Transverse colon (tissue), 4 donors: Measurements from ENCODE around the gene LMTK2. TPM values are rescaled to one million over a fixed set of nuclear protein-coding genes. Genes with fewer than 3 reads are reported as not detected.

Source experiments
- DNase-seq: peaks from one replicate; pipeline ENCODE4 v3.0.0-alpha.2; 2019
- H3K27ac ChIP-seq, 4 donors: fragments of 200-600 bp; sonication (generic); 2 replicates each; pipeline ENCODE4 v1.5.1; 2016 to 2018; ENCODE audit warnings: inconsistent platforms in 4 of 4
- H3K27me3 ChIP-seq: fragments of 200-600 bp; sonication (generic); 2 replicates; pipeline ENCODE4 v1.5.1; 2017; ENCODE audit warnings: inconsistent platforms
- H3K36me3 ChIP-seq, 4 donors: fragments of 200-600 bp; sonication (generic); 2 replicates each; pipeline ENCODE4 v1.5.1; 2017 to 2019; ENCODE audit warnings: inconsistent platforms in 4 of 4
- H3K4me1 ChIP-seq, 4 donors: fragments of 200-600 bp; sonication (generic); 2 replicates each; pipeline ENCODE4 v1.5.1; 2017 to 2020; ENCODE audit warnings: inconsistent platforms in 4 of 4
- H3K4me3 ChIP-seq, 4 donors: fragments of 200-600 bp; sonication (generic); 1 replicate in 1 of 4; 2 replicates in 3 of 4; pipeline versions ENCODE4 v1.5.1 to v1.6.1; 2017 to 2019; ENCODE audit warnings: inconsistent platforms in 4 of 4
- H3K9me3 ChIP-seq, 2 donors: fragments of 200-600 bp; sonication (generic); 2 replicates each; pipeline ENCODE4 v1.5.1; 2017 to 2019; ENCODE audit warnings: inconsistent platforms in 2 of 2
- EP300 ChIP-seq: sonication (generic); formaldehyde crosslinking; IDR thresholded peaks from one replicate; pipeline ENCODE4 v1.6.1; 2017; ENCODE audit warnings: antibody characterized with exemption, low read depth
- POLR2A ChIP-seq: fragments of 450-650 bp; IDR thresholded peaks from one replicate; pipeline ENCODE4 v1.6.1; 2016; ENCODE audit warnings: antibody characterized with exemption, mild to moderate bottlenecking, moderate library complexity
- POLR2AphosphoS5 ChIP-seq, 3 donors: sonication (generic); formaldehyde crosslinking; IDR thresholded peaks; one replicate each; pipeline ENCODE4 v1.6.1; 2016; ENCODE audit warnings: antibody characterized with exemption in 3 of 3
- WGBS, 2 donors: methylation state at CpG; one replicate each; pipeline ENCODE4 v1.1.5; 2018; ENCODE audit warnings: low coverage in 1 of 2; 5-methylcytosine and 5-hydroxymethylcytosine counted together
- in situ Hi-C, 4 donors: fragments of 200-750 bp; cut with MboI; loops; one replicate each; pipeline versions ENCODE4 v1.15.0 to v1.15.1; 2017; ENCODE audit warnings: low sequenced_read_pairs in 3 of 4, low pct_ligation_motif_present in 1 of 4, low pct_unique_long_range_greater_than_20kb in 1 of 4
- intact Hi-C: fragments of 100-400 bp; cut with DNase I; formaldehyde crosslinking; loops from one replicate; pipeline ENCODE4 v1.15.1; 2023; ENCODE audit warnings: low total_unique reads
- total RNA-seq, 4 donors: library from RNA; depleted of rRNA; stranded (reverse); fragments of >200 nt; gene quantifications; one replicate each; pipeline ENCODE4 v1.1.0, GENCODE V29; 2016
- TF ChIP-seq, protein P1 (sequence below), 5 experiments: fragments of 200-600 bp in 3 of 5; fragments of 450-650 bp in 2 of 5; sonication (generic) in 3 of 5; IDR thresholded peaks; 1 replicate in 2 of 5; 2 replicates in 3 of 5; pipeline ENCODE4 v1.5.1; 2016 to 2017; ENCODE audit warnings: antibody characterized with exemption in 5 of 5, inconsistent platforms in 3 of 5, mild to moderate bottlenecking in 2 of 5, moderate library complexity in 1 of 5

Gene LMTK2
- total RNA-seq, 4 donors from 2014 or later = 51.6 to 106 (median 62.2) TPM

DNA sequence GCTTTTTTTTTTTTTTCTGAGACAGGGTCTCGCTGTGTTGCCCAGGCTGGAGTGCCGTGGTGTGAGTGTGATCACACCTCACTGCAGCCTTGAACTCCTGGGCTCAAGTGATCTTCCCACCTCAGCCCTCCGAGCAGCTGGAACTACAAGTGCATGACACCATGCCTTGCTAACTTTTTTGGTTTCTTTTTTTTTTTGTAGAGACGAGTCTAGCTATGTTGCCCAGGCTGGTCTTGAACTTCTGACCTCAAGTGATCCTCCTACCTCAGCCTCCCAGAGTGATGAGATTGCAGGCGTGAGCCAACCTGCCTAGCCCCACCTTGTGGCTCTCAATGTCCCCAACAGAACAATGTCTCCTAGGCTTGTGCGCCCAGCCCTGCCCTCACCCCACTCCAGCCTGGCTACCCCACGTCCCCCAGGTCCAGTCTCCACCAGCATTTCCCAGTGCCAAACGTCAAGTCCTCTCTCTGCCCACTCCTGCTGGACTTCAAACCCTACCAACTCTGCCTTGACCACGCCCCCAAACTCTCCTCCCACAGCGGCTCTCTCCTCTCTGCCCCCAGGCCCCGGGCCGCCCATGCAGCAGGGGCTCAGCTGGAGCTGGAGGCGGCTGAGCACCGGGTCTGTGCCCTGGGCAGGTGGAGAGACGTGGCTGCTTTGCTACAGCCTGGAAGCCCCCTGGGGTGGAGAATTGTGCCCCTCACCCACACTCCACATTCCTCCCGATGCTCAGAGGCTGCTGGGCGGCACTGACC is 123.5 kb downstream of the LMTK2 start:
- TF ChIP-seq EP300 = no peak
- no peak for TF ChIP-seq POLR2AphosphoS5 (IDR thresholded peaks at IDR 0.05)
- TF ChIP-seq POLR2A = no peak
- TF ChIP-seq, protein P1, sequence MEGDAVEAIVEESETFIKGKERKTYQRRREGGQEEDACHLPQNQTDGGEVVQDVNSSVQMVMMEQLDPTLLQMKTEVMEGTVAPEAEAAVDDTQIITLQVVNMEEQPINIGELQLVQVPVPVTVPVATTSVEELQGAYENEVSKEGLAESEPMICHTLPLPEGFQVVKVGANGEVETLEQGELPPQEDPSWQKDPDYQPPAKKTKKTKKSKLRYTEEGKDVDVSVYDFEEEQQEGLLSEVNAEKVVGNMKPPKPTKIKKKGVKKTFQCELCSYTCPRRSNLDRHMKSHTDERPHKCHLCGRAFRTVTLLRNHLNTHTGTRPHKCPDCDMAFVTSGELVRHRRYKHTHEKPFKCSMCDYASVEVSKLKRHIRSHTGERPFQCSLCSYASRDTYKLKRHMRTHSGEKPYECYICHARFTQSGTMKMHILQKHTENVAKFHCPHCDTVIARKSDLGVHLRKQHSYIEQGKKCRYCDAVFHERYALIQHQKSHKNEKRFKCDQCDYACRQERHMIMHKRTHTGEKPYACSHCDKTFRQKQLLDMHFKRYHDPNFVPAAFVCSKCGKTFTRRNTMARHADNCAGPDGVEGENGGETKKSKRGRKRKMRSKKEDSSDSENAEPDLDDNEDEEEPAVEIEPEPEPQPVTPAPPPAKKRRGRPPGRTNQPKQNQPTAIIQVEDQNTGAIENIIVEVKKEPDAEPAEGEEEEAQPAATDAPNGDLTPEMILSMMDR (IDR thresholded peaks at IDR 0.05) = no peak
- WGBS, 2 donors = 50 to 87% methylated on average over 1 to 17 of the region's 17 CpGs
- Histone ChIP-seq H3K27ac (no peak overlapping the region), H3K4me3 (no peak overlapping the region), H3K27me3 (no peaks in the 10 kb centered on the region), H3K9me3 (no peaks in the 10 kb centered on the region), H3K36me3 (no peaks in the 10 kb centered on the region), H3K4me1 (no peaks in the 10 kb centered on the region)
- intact Hi-C loops (no loop called here), in situ Hi-C loops (no loop called here)
- DNase-seq = no peak

DNA sequence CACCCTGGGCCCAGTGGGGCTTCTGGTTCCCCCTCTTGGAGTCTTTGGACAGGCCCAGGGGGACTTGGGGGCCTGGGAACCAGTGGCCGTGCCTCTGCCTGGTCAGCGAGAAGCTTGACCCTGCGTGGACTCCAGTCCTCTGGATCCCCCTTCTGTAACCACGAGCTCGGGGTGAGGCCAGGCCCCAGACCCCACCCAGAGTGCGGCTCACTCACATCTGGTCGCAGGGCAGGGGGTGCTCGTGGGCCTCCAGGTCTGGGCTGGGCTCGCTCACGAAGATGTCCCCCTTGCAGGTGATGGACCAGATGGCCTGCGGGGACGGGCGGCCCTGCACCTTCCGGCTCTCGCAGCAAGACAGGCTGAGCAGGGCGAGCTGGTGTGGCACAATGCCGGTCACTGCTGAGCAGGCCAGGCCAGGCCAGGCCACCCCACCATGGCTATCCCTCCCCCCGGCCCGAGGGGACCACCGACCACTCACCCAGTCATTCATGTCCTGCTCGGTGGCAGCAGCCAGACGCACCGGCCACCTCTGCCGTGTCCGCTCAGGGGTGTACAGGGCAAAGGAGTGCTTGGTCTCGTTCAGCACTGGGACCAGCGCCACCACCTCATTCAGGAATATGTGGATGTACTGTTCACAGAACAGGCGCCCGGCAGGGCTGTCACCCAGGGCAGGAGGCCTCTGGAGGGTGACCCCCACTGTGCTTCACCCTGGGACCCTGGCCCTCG is 124.2 kb downstream of the LMTK2 start:
- no peaks in the 10 kb centered on the region for H3K9me3 ChIP-seq
- H3K27me3 ChIP-seq = no peaks in the 10 kb centered on the region
- no peak for DNase-seq
- no peaks in the 10 kb centered on the region for H3K36me3 ChIP-seq
- TF ChIP-seq EP300 (no peak), POLR2AphosphoS5 (IDR thresholded peaks at IDR 0.05) (no peak), POLR2A (no peak)
- TF ChIP-seq, protein P1 (IDR thresholded peaks at IDR 0.05) = no peak
- WGBS, 2 donors = 97% methylated on average over 16 of the region's 30 CpGs; no CpG with 5 or more reads in 1 of the 2 donors
- in situ Hi-C loops (no loop called here), intact Hi-C loops (no loop called here)
- no peaks in the 10 kb centered on the region for H3K4me1 ChIP-seq
- no peak overlapping the region for H3K27ac ChIP-seq
- H3K4me3 ChIP-seq = no peak overlapping the region

DNA sequence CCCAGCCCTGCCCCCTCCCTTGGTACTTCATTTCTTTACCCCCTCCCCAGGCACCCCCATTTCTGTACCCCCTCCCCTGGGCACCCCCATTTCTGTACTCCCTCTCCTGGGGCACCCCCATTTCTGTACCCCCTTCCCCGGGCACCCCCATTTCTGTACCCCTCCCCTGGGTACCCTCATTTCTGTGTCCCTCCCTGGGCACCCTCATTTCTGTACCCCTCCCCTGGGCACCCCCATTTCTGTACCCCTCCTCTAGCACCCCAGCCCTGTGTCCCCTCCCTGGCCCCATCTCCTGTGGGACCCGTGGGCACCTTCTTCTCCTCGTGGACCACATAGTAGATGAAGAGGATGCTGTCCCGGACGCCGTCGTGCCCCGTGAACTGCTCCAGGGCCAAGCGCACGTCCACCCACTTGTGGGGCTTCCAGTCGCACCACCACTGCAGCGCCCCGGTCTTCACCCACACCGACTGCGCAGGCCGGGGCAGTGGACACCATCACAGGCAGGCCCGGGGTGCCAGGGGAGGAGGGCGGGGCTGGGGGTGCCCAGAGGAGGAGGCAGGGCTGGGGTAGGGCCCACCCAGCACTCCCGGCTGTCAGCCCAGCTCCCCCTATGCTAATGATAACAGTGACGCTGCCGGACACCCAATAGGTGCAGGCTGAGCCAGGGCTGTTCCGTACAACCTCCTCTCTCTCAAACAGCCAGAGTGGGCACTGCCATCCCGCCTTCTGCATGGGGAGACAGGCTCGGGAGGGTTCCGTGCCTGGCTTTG is 125.0 kb downstream of the LMTK2 start:
- no peak for TF ChIP-seq EP300
- TF ChIP-seq POLR2A = no peak
- TF ChIP-seq, protein P1 (IDR thresholded peaks at IDR 0.05) = no peak
- TF ChIP-seq POLR2AphosphoS5 (IDR thresholded peaks at IDR 0.05) = no peak
- H3K27ac ChIP-seq = no peak overlapping the region
- H3K4me1 ChIP-seq = no peaks in the 10 kb centered on the region
- no peak overlapping the region for H3K4me3 ChIP-seq
- no peaks in the 10 kb centered on the region for H3K27me3 ChIP-seq
- H3K9me3 ChIP-seq = no peaks in the 10 kb centered on the region
- DNase-seq = no peak
- no peaks in the 10 kb centered on the region for H3K36me3 ChIP-seq
- intact Hi-C loops (no loop called here), in situ Hi-C loops (no loop called here)
- 93% methylated on average over 23 of the region's 25 CpGs; no CpG with 5 or more reads in 1 of the 2 donors for WGBS, 2 donors

DNA sequence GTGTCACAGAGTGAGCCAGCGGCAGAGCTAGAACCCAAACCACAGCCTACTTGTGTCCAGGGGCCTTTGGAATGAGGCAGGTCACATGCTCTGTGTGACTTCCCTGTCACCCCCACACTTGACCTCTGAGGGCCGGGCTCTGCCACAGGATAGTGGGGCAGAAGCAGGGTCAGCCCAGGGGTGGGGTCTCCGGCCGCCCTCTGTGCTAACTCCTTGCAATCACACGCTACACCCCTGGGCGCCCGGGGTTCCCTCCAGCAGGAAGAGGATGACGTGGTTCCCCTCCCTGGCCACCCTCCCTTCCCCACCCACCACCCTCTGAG is 125.6 kb downstream of the LMTK2 start:
- Histone ChIP-seq H3K27me3 (no peaks in the 10 kb centered on the region), H3K4me1 (no peaks in the 10 kb centered on the region), H3K4me3 (no peak overlapping the region), H3K27ac (no peak overlapping the region), H3K9me3 (no peaks in the 10 kb centered on the region), H3K36me3 (no peaks in the 10 kb centered on the region)
- no peak for DNase-seq
- in situ Hi-C loops (no loop called here), intact Hi-C loops (no loop called here)
- WGBS, 2 donors = 96% methylated on average over 8 of the region's 8 CpGs; no CpG with 5 or more reads in 1 of the 2 donors
- TF ChIP-seq, protein P1 (IDR thresholded peaks at IDR 0.05) = no peak
- no peak for TF ChIP-seq POLR2A
- no peak for TF ChIP-seq POLR2AphosphoS5 (IDR thresholded peaks at IDR 0.05)
- no peak for TF ChIP-seq EP300
